GM18511 (cell line): ENCODE measurements around the gene TSEN54.

Experiments
- ATAC-seq: cut with Tn5 transposase; IDR thresholded peaks from one replicate; pipeline ENCODE4 v1.9.1; 2021; ENCODE audit warnings: mild to moderate bottlenecking, moderate library complexity; ENCODE audit not compliant: unreplicated experiment

The TSEN54 gene

GRCh38 chr17:75503337-75503950, 12.9 kb upstream of the TSEN54 start:
- ATAC-seq, result no peak

- ATAC-seq, result no peak
These were observed 12.4 kb upstream of the TSEN54 start for GRCh38 chr17:75503976-75504346.

- no peak for ATAC-seq
These were observed 11.8 kb upstream of the TSEN54 start for GRCh38 chr17:75504347-75505151.

- ATAC-seq, result no peak
These were observed 11.2 kb upstream of the TSEN54 start for GRCh38 chr17:75505152-75505409.

- ATAC-seq, result no peak
These were observed 10.7 kb upstream of the TSEN54 start for GRCh38 chr17:75505640-75506039.

GRCh38 chr17:75506134-75506533, 10.2 kb upstream of the TSEN54 start:
- ATAC-seq, result no peak

- no peak for ATAC-seq
These were observed 9.4 kb upstream of the TSEN54 start for GRCh38 chr17:75506888-75507287.

- no peak for ATAC-seq
These were observed 8.3 kb upstream of the TSEN54 start for GRCh38 chr17:75507733-75508719.

- ATAC-seq, result no peak
These were observed 7.4 kb upstream of the TSEN54 start for GRCh38 chr17:75508931-75509361.

- ATAC-seq, result no peak
These were observed 6.6 kb upstream of the TSEN54 start for GRCh38 chr17:75509528-75510258.

- ATAC-seq, result no peak
These were observed 5.1 kb upstream of the TSEN54 start for GRCh38 chr17:75511270-75511609.

- no peak for ATAC-seq
These were observed 4.4 kb upstream of the TSEN54 start for GRCh38 chr17:75511610-75512575.

GRCh38 chr17:75512926-75513640, 3.2 kb upstream of the TSEN54 start:
- no peak for ATAC-seq

GRCh38 chr17:75513641-75514000, 2.7 kb upstream of the TSEN54 start:
- no peak for ATAC-seq

GRCh38 chr17:75514299-75514918, 1.9 kb upstream of the TSEN54 start:
- ATAC-seq, result no peak

GRCh38 chr17:75514919-75515495, 1.3 kb upstream of the TSEN54 start:
- no peak for ATAC-seq

- ATAC-seq, result peak; percentile 48
These were observed 653 bp upstream of the TSEN54 start, which contains the start of gene CASKIN2 for GRCh38 chr17:75515496-75516254. Gene CASKIN2 (minus strand): TSS chr17:75515537. CDS start chr17:75513804, 1,733 bp downstream.
